ENCODE measurements around the gene VPS33A. TPM values are rescaled to one million over a fixed set of nuclear protein-coding genes. Genes with fewer than 3 reads are reported as not detected.

VPS33A gene
- total RNA-seq, 1 donor from 2014 or later, result 15.1 TPM

- no peak for DNase-seq (ENCODE audit: low read depth)
- no peak overlapping the region for H3K4me3 ChIP-seq (ENCODE audit: low read depth, low read length)
- no peak for TF ChIP-seq CTCF (conservative IDR thresholded peaks at IDR 0.05; ENCODE audit: low read depth, low read length)
These were observed 49.8 kb downstream of the VPS33A start for GRCh38 chr12:122216445-122216844.

GRCh38 chr12:122215771-122216170 is 50.5 kb downstream of the VPS33A start:
- no peak overlapping the region for H3K4me3 ChIP-seq (ENCODE audit: low read depth, low read length)
- TF ChIP-seq CTCF (conservative IDR thresholded peaks at IDR 0.05; ENCODE audit: low read depth, low read length), result no peak
- peak; percentile 10 for DNase-seq (ENCODE audit: low read depth)

GRCh38 chr12:122208073-122208820 is 58.0 kb downstream of the VPS33A start:
- DNase-seq (ENCODE audit: low read depth), result no peak
- no peak overlapping the region for H3K4me3 ChIP-seq (ENCODE audit: low read depth, low read length)
- no peak for TF ChIP-seq CTCF (conservative IDR thresholded peaks at IDR 0.05; ENCODE audit: low read depth, low read length)

GRCh38 chr12:122207391-122207790 is 58.9 kb downstream of the VPS33A start:
- DNase-seq (ENCODE audit: low read depth), result no peak
- no peak for TF ChIP-seq CTCF (conservative IDR thresholded peaks at IDR 0.05; ENCODE audit: low read depth, low read length)
- H3K4me3 ChIP-seq (ENCODE audit: low read depth, low read length), result no peak overlapping the region

- TF ChIP-seq CTCF (conservative IDR thresholded peaks at IDR 0.05; ENCODE audit: low read depth, low read length), result no peak
- no peak overlapping the region for H3K4me3 ChIP-seq (ENCODE audit: low read depth, low read length)
- no peak for DNase-seq (ENCODE audit: low read depth)
These were observed 59.3 kb downstream of the VPS33A start for GRCh38 chr12:122206976-122207375.

GRCh38 chr12:122206111-122206881 is 60.0 kb downstream of the VPS33A start:
- DNase-seq (ENCODE audit: low read depth), result no peak
- no peak overlapping the region for H3K4me3 ChIP-seq (ENCODE audit: low read depth, low read length)
- no peak for TF ChIP-seq CTCF (conservative IDR thresholded peaks at IDR 0.05; ENCODE audit: low read depth, low read length)
